ENCODE results near the gene PLXNA1. TPM values are rescaled to one million over a fixed set of nuclear protein-coding genes. Genes with fewer than 3 reads are reported as not detected.

Gene PLXNA1
- total RNA-seq, 2 donors from 2014 or later: 66.3 to 79.4 TPM

DNA sequence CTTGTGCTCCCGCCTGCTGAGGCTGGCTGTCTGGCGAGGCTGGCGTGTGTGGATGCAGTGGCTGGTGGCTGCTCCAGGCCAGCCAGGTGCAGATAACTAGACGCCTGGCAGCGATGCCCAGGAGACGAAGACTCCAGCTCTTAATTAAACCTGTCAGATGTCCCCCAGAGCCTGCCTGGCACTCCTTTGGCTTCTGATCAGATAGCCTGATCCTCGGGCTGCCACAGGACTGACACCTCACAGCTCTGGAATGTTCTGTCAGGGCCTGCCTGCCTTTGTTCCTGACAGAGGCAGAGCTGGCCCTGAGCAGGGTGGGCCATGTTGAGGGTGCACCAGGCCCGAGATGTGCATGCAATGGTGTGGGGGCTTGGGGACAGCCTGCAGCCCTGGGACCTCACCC, 36.5 kb downstream of the PLXNA1 start:
- peaks cover 42% of the 10 kb centered on the region for H3K36me3 Mint-ChIP-seq (ENCODE audit: low read depth)
- no peak for DNase-seq

DNA sequence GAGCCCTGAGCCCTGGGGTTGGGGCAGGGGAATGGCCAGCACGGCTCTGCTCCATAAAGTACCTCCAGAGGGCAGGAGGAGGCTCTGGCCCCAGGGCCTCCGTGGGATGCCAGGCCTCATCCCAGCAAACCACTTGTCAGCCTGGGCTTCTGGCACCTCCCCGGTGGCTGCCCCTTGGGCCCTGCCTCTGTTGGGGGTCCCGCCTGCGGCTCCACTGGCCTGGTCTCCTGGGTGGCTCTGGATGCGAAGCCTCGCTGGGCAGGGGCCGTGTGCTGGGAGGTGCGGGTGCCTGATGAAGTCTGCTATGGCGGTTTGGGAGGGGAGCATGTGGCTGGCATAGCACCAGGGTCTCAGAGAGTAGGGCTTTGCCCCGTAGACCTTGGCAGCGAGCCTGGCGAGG, 37.6 kb downstream of the PLXNA1 start:
- no peaks in the 10 kb centered on the region for H3K27me3 Mint-ChIP-seq (ENCODE audit: insufficient read depth)
- Histone ChIP-seq H3K9me3 (ENCODE audit: control insufficient read depth, low read length) (no peaks in the 10 kb centered on the region), H3K27ac (ENCODE audit: low read depth, low read length) (no peak overlapping the region), H3K9ac (ENCODE audit: extremely low read depth, low read length, poor library complexity, severe bottlenecking) (no peak overlapping the region), H3K27me3 (ENCODE audit: control insufficient read depth, insufficient read depth, low read length, poor library complexity, severe bottlenecking) (no peaks in the 10 kb centered on the region), H3K4me3 (ENCODE audit: low read length) (no peak overlapping the region), H3K36me3 (ENCODE audit: control insufficient read depth, insufficient read depth, low read length) (peaks cover 67% of the 10 kb centered on the region), H3K4me1 (ENCODE audit: control insufficient read depth, insufficient read depth, low read length) (peaks cover 2% of the 10 kb centered on the region)
- DNase-seq: no peak
- H3K36me3 Mint-ChIP-seq (ENCODE audit: low read depth): peaks cover 49% of the 10 kb centered on the region
- 95 to 96% methylated on average over 6 to 13 of the region's 13 CpGs for WGBS, 2 experiments (ENCODE audit: insufficient coverage in 1 of 2, insufficient read length in 1 of 2)
- no peak overlapping the region for H3K4me3 Mint-ChIP-seq
- no peak overlapping the region for H3K27ac Mint-ChIP-seq
- H3K9me3 Mint-ChIP-seq: no peaks in the 10 kb centered on the region
- H3K4me1 Mint-ChIP-seq: no peaks in the 10 kb centered on the region
- TF ChIP-seq, protein P1, sequence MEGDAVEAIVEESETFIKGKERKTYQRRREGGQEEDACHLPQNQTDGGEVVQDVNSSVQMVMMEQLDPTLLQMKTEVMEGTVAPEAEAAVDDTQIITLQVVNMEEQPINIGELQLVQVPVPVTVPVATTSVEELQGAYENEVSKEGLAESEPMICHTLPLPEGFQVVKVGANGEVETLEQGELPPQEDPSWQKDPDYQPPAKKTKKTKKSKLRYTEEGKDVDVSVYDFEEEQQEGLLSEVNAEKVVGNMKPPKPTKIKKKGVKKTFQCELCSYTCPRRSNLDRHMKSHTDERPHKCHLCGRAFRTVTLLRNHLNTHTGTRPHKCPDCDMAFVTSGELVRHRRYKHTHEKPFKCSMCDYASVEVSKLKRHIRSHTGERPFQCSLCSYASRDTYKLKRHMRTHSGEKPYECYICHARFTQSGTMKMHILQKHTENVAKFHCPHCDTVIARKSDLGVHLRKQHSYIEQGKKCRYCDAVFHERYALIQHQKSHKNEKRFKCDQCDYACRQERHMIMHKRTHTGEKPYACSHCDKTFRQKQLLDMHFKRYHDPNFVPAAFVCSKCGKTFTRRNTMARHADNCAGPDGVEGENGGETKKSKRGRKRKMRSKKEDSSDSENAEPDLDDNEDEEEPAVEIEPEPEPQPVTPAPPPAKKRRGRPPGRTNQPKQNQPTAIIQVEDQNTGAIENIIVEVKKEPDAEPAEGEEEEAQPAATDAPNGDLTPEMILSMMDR (conservative IDR thresholded peaks at IDR 0.05): no peak

More for the DNA sequence above, 36.5 kb downstream of the PLXNA1 start:
- no peaks in the 10 kb centered on the region for H3K9me3 Mint-ChIP-seq
- H3K27me3 ChIP-seq (ENCODE audit: control insufficient read depth, insufficient read depth, low read length, poor library complexity, severe bottlenecking): no peaks in the 10 kb centered on the region
- no peaks in the 10 kb centered on the region for H3K4me1 Mint-ChIP-seq
- WGBS, 2 experiments (ENCODE audit: insufficient coverage in 1 of 2, insufficient read length in 1 of 2): 93% methylated on average over 5 to 8 of the region's 8 CpGs
- H3K9me3 ChIP-seq (ENCODE audit: control insufficient read depth, low read length): no peaks in the 10 kb centered on the region
- TF ChIP-seq, protein P1 (conservative IDR thresholded peaks at IDR 0.05): no peak
- peaks cover 65% of the 10 kb centered on the region for H3K36me3 ChIP-seq (ENCODE audit: control insufficient read depth, insufficient read depth, low read length)
- H3K4me3 Mint-ChIP-seq: no peak overlapping the region
- H3K4me1 ChIP-seq (ENCODE audit: control insufficient read depth, insufficient read depth, low read length): peaks cover 2% of the 10 kb centered on the region
- no peak overlapping the region for H3K27ac Mint-ChIP-seq
- no peak overlapping the region for H3K9ac ChIP-seq (ENCODE audit: extremely low read depth, low read length, poor library complexity, severe bottlenecking)
- H3K4me3 ChIP-seq (ENCODE audit: low read length): no peak overlapping the region
- H3K27ac ChIP-seq (ENCODE audit: low read depth, low read length): no peak overlapping the region
- no peaks in the 10 kb centered on the region for H3K27me3 Mint-ChIP-seq (ENCODE audit: insufficient read depth)

DNA sequence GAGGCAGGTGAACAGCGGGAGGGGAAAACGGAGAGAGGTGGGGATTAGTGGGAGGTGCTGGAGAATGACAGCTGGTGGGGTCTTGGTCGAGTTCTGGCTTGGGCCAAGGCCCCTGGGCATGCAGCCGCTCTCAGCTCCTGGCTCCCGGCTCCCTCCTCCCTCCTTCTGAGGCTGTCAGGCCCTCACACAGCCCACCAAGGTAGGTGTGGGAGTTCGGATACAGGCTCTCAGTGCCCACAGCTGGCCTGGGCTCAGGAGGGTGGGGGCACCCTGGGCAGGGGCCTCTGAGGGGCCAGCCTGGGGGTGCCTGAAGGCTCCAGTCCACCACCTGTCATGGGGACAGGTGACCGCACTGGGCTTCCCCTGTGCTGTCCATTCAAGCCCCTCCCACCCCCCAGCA, 39.9 kb downstream of the PLXNA1 start:
- Mint-ChIP-seq H3K36me3 (ENCODE audit: low read depth) (peaks cover 49% of the 10 kb centered on the region), H3K27me3 (ENCODE audit: insufficient read depth) (no peaks in the 10 kb centered on the region), H3K4me1 (no peaks in the 10 kb centered on the region), H3K27ac (no peak overlapping the region), H3K9me3 (no peaks in the 10 kb centered on the region), H3K4me3 (no peak overlapping the region)
- no peak for DNase-seq
- TF ChIP-seq, protein P1 (conservative IDR thresholded peaks at IDR 0.05): no peak
- H3K9me3 ChIP-seq (ENCODE audit: control insufficient read depth, low read length): no peaks in the 10 kb centered on the region
- H3K27ac ChIP-seq (ENCODE audit: low read depth, low read length): no peak overlapping the region
- H3K4me1 ChIP-seq (ENCODE audit: control insufficient read depth, insufficient read depth, low read length): peaks cover 2% of the 10 kb centered on the region
- H3K36me3 ChIP-seq (ENCODE audit: control insufficient read depth, insufficient read depth, low read length): peaks cover 80% of the 10 kb centered on the region
- H3K27me3 ChIP-seq (ENCODE audit: control insufficient read depth, insufficient read depth, low read length, poor library complexity, severe bottlenecking): no peaks in the 10 kb centered on the region
- H3K4me3 ChIP-seq (ENCODE audit: low read length): no peak overlapping the region
- H3K9ac ChIP-seq (ENCODE audit: extremely low read depth, low read length, poor library complexity, severe bottlenecking): no peak overlapping the region
- WGBS, 2 experiments (ENCODE audit: insufficient coverage in 1 of 2, insufficient read length in 1 of 2): 89% methylated on average over 7 of the region's 7 CpGs; no CpG with 5 or more reads in 1 of the 2 experiments
